ENCODE measurements around the gene MACROD2.

The MACROD2 gene

DNA sequence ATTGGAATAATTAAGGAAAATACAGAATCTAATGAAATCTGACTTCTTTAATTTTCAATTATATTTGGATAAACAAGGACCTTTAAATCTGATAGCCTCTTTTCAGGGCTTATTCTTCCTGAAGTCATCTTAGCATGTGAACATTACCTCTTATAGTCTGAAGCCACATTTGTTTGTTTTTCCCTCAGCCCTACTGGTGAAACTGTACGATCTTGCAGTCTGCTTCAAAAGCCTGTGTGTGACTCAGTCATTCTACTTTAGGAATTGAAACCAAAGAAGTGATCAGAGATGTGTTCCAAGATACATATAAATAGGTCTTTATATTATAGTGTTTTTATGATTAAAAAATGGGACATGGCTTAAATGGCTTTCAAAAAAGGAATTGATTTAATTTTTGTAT lies 67.5 kb downstream of the MACROD2 start:
- no peak for DNase-seq (ENCODE audit: low read depth)

DNA sequence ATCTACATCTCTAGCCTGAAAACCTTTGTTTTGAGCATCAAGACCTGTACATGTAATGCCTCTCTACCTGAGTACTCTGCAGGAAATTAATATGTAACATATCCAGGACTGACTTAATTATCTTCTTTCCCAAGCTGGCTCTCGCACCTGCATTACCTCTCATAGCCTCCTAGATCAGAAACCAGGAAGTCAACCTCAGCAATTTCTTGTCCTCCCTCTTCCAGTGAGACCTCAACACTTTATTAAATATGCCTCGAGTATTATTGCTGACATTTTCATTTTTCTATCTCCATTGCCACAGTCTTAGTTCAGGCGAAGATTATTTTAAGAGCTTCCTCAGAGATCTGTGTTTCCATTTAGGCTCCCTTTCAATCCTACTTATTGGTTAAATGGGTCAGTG lies 69.0 kb downstream of the MACROD2 start:
- DNase-seq (ENCODE audit: low read depth) = no peak

DNA sequence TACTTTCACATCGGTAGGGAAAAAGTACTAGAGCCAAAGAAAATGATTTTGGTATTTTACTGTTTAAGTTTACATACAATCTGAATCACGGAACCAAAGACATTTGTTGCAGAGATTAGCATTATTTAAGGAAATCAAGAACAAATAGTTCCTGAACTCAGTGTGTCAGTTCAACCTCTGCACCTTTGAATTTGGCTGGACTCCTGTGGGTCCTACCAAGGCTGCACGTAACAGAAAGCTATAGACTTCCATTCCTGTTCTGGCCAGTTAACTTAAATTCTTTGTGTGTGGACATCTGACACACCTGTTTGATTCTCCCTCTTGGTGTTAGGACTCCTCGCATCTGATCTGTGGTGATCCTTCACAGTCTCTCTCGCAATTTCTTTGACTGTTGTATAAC lies 69.6 kb downstream of the MACROD2 start:
- DNase-seq (ENCODE audit: low read depth) = no peak

DNA sequence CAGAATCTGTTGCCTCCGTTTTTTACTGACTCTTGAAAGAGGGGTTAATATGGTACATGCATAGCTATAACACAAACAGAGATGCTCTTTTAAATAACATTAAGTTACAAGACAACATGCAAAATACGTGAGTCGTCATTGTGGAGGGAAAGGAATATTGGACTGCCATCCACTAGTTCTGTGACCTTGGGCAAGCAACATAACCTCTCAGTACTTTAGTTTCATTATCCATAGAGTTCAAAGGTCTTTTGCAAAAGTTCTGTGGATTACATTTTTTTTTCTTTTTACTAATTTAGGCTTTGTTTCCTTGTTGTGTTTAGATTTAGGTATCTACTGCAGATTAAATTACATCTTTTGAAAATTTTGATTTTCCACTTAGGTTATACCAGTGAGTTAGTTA lies 70.5 kb downstream of the MACROD2 start:
- DNase-seq (ENCODE audit: low read depth) = no peak

DNA sequence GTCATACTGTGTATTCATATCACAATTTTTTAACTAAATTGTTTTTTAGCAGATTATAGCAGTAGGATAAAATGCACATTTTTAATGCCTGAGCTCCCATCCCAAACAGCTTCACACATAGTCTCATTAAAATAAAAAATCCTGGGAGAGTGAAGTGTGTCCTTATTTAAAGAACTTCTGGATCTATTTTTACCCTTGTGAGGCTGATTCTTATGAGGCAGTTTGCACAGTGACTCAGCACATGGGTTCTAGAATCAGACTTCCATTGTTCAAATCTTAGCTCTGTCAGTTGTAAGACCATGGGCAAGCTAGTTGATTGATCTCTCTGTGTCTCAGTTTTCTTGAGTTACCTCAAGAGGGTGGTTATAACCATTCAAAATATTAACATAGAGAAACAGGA lies 72.3 kb downstream of the MACROD2 start:
- DNase-seq (ENCODE audit: low read depth) = no peak

DNA sequence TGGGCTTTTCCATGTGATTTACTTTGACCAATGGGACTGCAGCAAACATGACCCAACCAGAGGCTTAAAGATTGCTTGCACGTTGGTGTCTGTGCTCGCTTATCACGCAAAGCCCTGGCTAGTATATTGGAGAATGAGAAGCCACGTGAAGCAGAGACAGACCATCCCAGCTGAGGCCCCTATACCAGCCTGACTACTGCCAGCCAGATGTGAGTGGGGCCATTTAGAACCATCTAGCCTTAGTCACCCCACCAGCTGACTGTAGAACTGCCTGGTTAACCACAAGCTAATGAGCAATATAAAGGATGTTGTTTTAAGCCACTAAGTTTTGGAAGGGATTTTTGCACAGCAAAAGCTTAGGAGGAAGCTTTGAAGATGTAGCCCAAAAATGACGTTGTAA lies 74.5 kb downstream of the MACROD2 start:
- no peak for DNase-seq (ENCODE audit: low read depth)

DNA sequence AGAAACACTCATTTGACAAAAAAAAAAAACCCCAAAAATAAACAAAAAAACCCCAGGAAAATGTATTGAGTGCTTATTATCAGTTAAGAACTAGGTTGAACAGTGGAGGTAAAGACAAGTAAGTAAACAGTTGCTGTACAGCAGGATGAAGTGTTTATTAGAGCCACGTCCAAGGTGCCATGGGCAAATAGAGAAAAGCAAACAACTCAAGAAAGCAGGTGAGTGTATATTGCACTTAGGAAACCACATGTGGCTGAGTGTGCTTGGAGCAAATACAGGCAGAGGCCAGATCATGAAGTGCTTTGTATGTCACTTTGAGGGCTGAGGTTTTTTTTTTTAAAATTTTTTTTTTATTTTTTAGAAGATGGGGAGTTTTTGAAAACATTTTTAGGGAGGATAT lies 98.3 kb downstream of the MACROD2 start:
- DNase-seq (ENCODE audit: low read depth) = no peak

DNA sequence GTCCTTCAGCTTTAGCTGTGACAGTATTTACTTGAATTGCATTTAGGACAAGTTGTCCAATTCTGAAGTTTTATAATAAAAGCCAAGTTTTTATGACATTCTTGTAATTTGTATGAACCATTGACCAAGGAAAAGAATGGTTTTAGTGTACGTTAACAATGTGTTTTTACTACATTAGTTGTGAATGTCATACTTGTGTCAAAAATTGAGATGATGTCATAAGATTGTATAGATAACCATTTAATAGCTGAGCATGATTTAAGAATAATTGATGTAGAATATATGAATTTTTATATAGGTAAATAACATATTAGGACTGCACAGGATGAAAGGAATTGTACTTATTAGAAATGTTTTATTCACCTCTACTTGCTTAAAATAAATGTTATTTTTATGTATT lies 102.9 kb downstream of the MACROD2 start:
- DNase-seq (ENCODE audit: low read depth) = no peak

DNA sequence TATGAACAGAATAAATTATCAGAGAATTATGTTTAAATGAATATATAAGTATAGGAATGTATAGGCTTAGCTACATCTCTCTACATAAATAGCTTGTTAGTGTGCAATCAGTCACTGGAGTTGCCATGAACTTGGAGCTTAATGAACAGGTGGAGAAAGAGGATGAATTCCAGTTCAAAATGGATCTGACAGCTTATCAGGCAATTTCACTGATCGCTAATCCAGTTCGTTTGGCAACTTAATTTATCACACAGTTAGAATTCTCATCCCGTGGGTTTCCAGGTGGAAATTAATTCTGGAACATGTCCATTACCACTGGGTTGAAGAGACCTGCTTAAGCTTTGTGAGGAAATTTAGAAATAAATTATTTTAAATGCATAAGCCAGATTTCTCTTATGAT lies 118.1 kb downstream of the MACROD2 start:
- no peak for DNase-seq (ENCODE audit: low read depth)

DNA sequence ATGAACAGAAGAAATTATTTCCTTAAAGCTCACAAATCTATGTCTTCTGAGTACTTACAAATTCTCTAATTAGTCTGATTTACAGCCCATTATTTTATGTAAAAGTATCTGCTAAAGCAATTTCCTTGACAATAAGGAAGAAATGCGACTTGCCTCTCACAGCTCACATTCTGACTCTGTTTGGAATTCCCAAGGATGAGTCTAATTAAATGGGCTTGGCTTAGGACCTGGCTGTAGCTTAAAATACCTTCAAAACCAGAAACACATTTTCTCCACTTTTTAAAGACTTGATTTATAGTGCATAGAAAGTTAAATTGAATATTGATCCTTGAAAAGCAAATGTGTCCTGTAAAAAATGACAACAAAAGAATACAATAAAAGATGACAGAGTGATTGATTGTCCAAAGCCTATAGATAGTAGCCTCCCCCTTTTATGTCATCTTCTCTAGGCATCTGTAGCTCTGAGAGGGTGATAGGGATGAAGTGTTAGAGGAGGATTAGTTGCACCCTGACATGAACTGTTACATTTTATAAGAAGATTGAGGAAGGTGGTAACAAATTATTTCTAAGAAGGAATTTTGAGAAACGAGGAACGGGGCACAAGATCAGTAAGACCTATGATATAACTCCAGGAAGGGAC lies 118.9 kb downstream of the MACROD2 start:
- no peak for DNase-seq (ENCODE audit: low read depth)

DNA sequence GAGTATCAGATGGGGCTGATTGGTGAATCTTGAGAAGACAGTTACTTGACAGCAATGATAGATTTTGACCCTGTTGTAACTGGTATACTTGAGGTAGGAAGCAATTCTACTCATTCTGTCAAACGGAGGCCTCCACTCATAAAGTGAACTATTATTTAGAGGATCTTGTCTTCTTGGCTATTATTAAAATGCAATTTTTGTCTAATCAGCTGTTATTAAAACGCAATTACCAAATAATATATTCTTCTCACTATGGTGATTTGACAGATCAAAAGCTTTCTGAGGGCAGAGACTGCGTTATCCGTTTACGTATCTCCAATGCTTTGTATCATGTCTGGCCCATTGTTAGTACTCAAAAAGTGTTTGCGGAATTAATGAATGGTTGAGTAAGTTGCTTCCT lies 120.7 kb downstream of the MACROD2 start:
- DNase-seq (ENCODE audit: low read depth) = no peak

DNA sequence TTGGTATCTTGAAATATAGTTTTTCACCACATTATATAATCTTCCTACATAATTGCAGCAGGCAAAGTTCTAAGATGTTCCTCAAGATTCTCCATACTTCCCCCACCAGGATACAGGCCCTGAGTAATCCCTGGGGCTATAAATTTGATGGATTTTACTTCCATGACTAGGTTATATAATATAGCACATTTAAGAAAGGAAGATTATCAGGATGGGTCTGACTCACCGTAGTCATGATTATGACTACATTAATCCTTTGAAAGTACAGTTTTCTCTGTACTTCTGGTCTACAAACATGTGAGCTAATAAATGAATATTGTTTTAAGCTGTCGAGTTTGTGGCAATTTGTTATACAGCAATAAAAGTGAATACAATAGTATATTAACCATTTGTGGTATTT lies 122.5 kb downstream of the MACROD2 start:
- no peak for DNase-seq (ENCODE audit: low read depth)

DNA sequence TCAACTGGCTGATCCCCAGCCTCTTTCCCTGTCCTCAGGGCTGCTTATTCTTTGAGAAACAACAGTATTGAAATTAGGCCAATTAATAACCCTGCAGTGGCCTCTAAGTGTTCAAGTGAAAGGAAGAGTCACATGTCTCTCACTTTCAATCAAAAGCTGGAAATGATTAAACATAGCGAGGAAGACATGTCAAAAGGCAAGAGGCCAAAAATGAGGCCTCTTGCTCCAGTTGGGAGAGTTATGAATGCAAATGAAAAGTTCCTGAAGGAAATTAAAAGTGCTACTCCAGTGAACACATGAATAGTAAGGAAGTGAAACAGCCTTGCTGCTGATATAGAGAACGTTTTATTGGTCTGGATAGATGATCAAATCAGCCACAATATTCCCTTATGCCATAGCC lies 131.5 kb downstream of the MACROD2 start:
- DNase-seq (ENCODE audit: low read depth) = no peak

DNA sequence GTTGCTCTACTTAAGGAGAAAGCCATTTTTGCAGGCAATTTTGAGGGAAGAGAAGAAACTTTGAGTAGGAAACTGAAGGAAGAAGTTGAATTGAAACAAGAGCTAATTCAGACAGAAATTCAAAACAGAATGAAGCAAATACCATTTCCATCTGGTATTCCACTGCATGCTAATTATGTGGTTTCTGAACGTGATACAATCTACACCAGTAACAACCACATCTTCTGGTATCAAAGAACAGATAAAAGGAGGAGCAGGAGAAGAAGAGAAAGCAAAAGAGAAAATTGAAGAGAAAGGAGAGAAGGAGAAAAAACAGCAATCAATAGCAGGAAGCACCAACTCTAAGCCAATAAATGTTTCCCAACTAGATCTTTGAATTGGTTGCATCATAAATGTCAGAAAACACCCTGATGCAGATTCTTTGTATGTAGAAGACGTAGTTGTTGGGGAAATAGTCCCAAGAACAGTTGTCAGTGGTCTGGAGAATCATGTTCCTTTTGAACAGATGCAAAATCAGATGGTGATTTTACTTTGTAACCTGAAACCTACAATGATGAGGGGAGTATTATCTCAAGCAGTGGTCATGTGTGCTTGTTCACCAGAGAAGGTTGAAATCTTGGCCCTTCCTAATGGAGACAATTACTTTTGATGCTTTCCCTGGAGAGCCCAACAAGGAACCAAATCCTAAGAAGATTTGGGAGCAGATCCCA lies 132.4 kb downstream of the MACROD2 start:
- DNase-seq (ENCODE audit: low read depth) = no peak

DNA sequence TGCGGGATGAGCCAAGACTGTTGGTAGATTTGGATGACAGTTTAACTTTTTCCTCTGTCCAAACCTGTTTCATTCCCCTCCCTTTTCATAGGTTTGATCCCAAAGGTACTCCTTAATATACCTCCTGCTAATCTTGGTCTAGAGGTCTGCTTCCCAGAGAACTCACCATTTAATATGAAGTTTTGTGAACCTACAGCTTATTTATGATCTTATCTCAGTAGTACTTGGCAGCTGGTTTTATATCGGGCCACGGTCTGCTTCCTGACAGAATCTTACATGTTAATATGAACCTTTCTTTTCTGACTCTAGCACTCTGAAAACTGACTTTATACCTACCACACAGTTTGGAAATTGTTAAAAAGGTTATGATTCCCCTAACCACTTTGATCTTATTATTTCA lies 138.7 kb downstream of the MACROD2 start:
- DNase-seq (ENCODE audit: low read depth) = no peak

DNA sequence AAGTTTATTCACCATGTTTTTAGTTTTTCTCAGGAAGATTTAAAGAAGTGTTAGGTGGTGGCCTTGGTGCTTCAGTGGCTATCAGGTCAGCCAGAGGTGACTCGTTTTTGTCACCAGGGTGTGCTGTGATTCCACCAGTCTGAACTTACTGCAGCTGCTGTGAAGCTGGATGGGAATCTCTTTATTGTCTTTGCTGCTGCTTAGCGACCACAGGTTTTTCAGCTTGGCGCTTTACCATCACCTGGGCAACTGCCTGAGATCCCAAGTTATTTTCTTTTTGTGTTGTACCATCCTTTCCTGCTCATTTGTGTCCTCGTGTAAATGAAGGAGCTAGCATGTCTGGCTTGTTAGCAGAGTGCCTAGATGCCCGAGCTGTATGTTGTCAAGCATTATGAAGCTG lies 146.9 kb downstream of the MACROD2 start:
- DNase-seq (ENCODE audit: low read depth) = no peak

DNA sequence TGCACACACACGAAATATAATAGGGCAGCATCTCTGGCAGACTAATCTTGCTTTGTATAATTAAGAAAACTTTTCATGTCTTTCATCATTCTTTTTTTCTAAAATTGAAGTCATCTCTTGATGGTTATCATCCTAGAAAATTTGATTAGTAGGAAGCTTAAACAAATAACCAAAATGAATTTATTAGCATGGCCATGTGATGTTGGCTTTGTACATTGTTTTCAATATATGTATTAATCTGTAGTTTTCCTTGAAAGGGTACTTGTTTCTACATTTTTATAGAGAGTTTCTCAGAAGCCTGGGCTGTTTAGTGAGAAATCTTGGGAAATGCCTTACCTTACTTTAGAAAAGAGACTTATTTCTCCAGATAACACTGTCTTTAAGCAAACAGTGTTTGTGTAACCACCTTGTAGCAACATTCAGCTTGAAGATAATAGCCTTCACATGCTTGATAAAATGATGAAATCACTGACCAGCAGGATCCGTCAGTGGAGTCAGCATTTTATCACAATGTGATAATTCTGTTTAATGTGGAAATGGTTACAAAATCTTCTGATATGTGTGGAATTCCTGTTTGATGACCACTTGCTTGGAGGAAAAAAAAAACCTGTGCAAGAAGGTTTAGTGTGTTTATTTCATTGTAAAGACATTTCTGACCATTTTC lies 147.8 kb downstream of the MACROD2 start:
- no peak for DNase-seq (ENCODE audit: low read depth)

DNA sequence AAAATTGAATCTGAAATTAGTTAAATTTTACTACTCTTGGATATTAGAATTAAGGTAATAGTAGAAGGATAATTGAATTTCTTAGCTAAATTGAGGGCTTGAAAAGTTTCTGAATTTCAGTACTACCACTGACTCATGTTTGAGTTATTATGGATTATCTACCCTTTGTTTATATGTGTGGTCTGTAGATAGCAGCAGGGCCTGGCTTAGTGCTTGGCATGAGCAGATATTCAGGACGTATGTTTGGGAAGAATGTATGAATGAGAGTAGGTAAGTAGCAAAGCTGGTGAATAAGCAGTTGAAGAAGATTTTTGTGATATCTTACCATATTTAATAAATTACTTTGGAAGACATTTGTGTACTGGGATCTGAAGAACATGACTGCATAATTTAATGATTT lies 152.7 kb downstream of the MACROD2 start:
- no peak for DNase-seq (ENCODE audit: low read depth)

DNA sequence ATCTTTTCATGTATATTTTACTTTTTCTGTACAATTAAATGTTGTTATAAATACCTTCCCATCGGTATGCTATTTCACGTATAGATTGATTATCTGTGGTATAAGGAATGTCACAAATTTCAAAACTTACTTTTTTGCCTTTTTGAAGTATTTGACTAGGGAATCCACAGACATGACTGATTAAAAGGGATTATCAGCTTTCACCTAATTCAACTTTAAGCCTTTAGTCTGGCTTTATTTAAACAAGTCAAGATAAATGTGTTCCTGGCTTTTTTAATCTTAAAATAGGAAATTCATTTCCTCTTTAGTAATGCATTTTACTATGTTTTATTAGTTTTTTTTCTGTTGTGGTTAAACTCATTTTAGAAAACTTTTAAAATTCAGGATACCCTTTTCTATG lies 160.0 kb downstream of the MACROD2 start:
- no peak for DNase-seq (ENCODE audit: low read depth)

DNA sequence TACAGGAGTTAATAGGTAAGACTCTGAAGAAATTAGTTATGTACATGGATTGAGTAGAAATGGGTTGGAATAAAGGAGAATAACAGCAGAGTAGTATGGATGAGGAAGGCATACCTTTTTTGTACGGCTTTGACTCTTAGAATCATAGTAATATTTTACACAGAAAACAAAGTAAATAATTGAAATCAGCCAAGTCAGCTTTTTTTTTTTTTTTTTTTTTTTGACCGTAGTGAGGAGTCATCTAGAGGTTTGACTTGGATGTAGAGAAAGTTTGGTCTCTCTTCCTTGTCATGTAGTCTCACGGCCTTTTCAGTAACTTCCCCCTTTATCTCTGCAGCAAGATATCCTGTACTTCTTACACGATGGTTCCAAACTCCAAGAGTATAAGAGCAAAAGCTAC lies 183.2 kb downstream of the MACROD2 start:
- DNase-seq (ENCODE audit: low read depth) = no peak

DNA sequence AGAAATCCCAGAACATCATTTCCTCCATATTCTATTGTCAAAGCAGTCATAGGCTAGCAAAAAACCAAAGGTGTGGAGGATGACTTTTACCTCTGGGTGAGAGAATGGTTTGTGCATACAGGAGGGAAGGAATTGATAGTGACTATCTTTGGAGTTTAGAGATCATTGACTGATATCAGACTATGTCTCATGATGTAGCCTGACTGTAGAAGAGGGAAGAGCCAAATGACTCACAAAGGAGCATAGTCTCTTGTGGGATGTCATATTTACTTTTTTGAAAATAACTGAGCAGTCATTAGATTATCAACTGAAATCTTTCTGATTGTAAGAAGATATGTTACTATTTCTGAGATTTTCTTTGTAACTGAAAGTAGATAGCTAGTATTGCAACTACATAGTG lies 183.6 kb downstream of the MACROD2 start:
- DNase-seq (ENCODE audit: low read depth) = no peak

DNA sequence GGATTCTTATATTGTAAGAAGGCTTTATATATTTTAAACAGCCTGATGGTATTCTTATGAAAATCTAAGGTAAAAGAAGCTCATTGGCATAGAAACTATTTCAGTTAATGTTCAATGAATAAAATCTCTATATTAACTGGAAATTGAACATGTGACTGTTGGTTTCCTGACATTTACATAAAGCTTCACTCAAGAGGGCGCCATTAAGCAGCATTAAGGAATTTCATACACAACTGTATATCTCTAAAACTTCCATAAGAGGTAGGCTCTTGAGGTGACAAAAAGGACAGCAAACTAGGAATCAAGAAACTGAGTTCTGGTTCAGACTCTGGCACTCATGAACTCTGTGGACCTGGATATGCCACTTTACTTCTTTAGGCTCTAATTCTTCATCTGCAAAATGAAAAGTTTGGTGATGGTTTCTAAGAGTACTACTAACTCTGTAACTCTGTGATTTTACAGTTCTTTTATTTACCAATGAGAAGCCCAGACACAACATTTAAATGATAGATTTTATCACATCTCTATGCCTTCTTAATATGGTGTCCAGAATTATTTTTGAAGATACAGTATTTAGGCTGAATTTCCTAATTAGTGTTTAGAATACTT lies 194.6 kb downstream of the MACROD2 start:
- no peak for DNase-seq (ENCODE audit: low read depth)

DNA sequence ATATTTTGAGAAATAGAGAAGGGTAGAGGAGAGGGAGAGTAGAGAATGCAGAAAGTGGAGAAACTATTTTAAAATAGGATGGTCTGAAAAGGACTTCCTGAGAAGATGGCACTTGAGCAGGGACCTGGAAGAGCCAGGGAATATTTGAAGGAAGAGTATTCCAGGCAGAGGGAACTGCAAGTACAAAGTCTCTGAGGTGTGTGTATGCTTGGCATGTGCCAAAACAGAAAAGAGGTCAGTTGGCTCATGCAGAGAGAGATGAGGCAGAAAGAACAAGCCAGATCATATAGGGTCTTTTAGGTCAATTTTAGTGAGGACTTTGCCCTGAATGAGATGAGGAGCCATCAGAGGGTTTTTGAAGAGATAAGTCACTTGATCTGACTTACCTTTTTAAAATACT lies 196.2 kb downstream of the MACROD2 start:
- DNase-seq (ENCODE audit: low read depth) = no peak

All from stimulated activated CD8-positive, alpha-beta memory T cell treated with anti-CD3 and anti-CD28 coated beads, Interleukin-15, amount 100 ng/mL, for 24 hours (primary cell).